IMR-90 (cell line): ENCODE results near the gene CALY. TPM values are rescaled to one million over a fixed set of nuclear protein-coding genes. Genes with fewer than 3 reads are reported as not detected.

Experiments
- ATAC-seq: fragments of 200-7000 bp; cut with Tn5 transposase; 2 replicates; pipeline ENCODE4 v1.9.1; 2020; ENCODE audit warnings: low read depth, mild to moderate bottlenecking, moderate library complexity
- BruUV-seq: library from RNA; stranded (reverse); fragments of 400-500 nt; replicated peaks from 2 replicates; lab custom pipeline; 2021; lab: Mats Ljungman, UMichigan
- CTCF ChIA-PET: fragments of 300-600 bp; formaldehyde crosslinking; extraction: SDS; loops from one replicate; lab custom pipeline; 2021; ENCODE audit warnings: antibody characterized with exemption; lab: Yijun Ruan, JAX
- POLR2A ChIA-PET: fragments of 300-600 bp; sonication (Branson Sonifier 250); formaldehyde crosslinking; loops from one replicate; lab custom pipeline; 2022; ENCODE audit warnings: antibody characterized with exemption; ENCODE audit not compliant: unreplicated experiment; lab: Charles Lee
- DNase-seq: peaks from one replicate; pipeline ENCODE4 v3.0.0; 2013
- H2AFZ ChIP-seq: replicated peaks from 2 replicates; pipeline ENCODE3; 2013; ENCODE audit warnings: low read length, mild to moderate bottlenecking; ENCODE audit not compliant: poor library complexity
- H2AK5ac ChIP-seq: 2 replicates; pipeline ENCODE4 v1.6.1; 2013; ENCODE audit warnings: low read depth, low read length, inconsistent platforms
- H2AK9ac ChIP-seq: replicated peaks from 2 replicates; pipeline ENCODE3; 2013; ENCODE audit warnings: mild to moderate bottlenecking, low read depth, low read length, moderate library complexity; ENCODE audit not compliant: poor library complexity
- H2BK120ac ChIP-seq: 2 replicates; pipeline ENCODE4 v1.6.1; 2013; ENCODE audit warnings: low read depth, low read length, inconsistent platforms
- H2BK15ac ChIP-seq: 3 replicates; pipeline ENCODE4 v1.6.1; 2013; ENCODE audit warnings: low read depth, low read length, inconsistent platforms
- H2BK20ac ChIP-seq: 2 replicates; pipeline ENCODE4 v1.6.1; 2013; ENCODE audit warnings: low read depth, mild to moderate bottlenecking, inconsistent platforms, low read length, moderate library complexity
- H2BK5ac ChIP-seq: 2 replicates; pipeline ENCODE4 v1.6.1; 2013; ENCODE audit warnings: mild to moderate bottlenecking, low read depth, low read length, inconsistent platforms; ENCODE audit not compliant: poor library complexity, severe bottlenecking
- H3K14ac ChIP-seq: replicated peaks from 2 replicates; pipeline ENCODE4 v1.6.1; 2013; ENCODE audit warnings: low read depth, low read length, inconsistent platforms
- H3K18ac ChIP-seq: 2 replicates; pipeline ENCODE4 v1.6.1; 2013; ENCODE audit warnings: low read depth, low read length, control low read depth
- H3K23ac ChIP-seq: 2 replicates; pipeline ENCODE4 v1.6.1; 2013; ENCODE audit warnings: low read depth, low read length, inconsistent platforms
- H3K27ac ChIP-seq: 2 replicates; pipeline ENCODE4 v1.5.1; 2013; ENCODE audit warnings: mild to moderate bottlenecking, control low read depth, low read length; ENCODE audit not compliant: insufficient read depth
- H3K27me3 ChIP-seq: 2 replicates; pipeline ENCODE4 v1.6.1; 2013; ENCODE audit warnings: low read length; ENCODE audit not compliant: control insufficient read depth, insufficient read depth
- H3K36me3 ChIP-seq: 2 replicates; pipeline ENCODE4 v1.6.1; 2013; ENCODE audit warnings: low read length, mixed read lengths; ENCODE audit not compliant: control insufficient read depth, insufficient read depth
- H3K4ac ChIP-seq: 2 replicates; pipeline ENCODE4 v1.6.1; 2013; ENCODE audit warnings: low read depth, low read length, inconsistent platforms
- H3K4me1 ChIP-seq: 2 replicates; pipeline ENCODE4 v1.6.1; 2013; ENCODE audit warnings: low read length, mixed read lengths; ENCODE audit not compliant: control insufficient read depth, insufficient read depth
- H3K4me2 ChIP-seq: 2 replicates; pipeline ENCODE4 v1.6.1; 2013; ENCODE audit warnings: low read depth, mild to moderate bottlenecking, control low read depth, low read length, moderate library complexity
- H3K4me3 ChIP-seq: 2 replicates; pipeline ENCODE4 v1.5.1; 2013; ENCODE audit warnings: low read depth, mild to moderate bottlenecking, control low read depth, low read length, moderate library complexity; ENCODE audit not compliant: insufficient read depth
- H3K56ac ChIP-seq: 2 replicates; pipeline ENCODE4 v1.6.1; 2013; ENCODE audit warnings: low read length, inconsistent platforms; ENCODE audit not compliant: insufficient read depth; ENCODE audit errors: extremely low read depth
- H3K79me1 ChIP-seq, 2 experiments: 2 replicates each; pipeline ENCODE4 v1.6.1; 2013; ENCODE audit warnings: low read length in 2 of 2, inconsistent platforms in 1 of 2, low read depth in 1 of 2
- H3K9ac ChIP-seq: 2 replicates; pipeline ENCODE4 v1.6.1; 2013; ENCODE audit warnings: low read depth, low read length, control low read depth
- H3K9me1 ChIP-seq: 2 replicates; pipeline ENCODE4 v1.6.1; 2013; ENCODE audit warnings: low read length, inconsistent platforms; ENCODE audit not compliant: insufficient read depth
- H3K9me3 ChIP-seq: 2 replicates; pipeline ENCODE4 v1.6.1; 2013; ENCODE audit warnings: low read length; ENCODE audit not compliant: control insufficient read depth, insufficient read depth
- H4K20me1 ChIP-seq: 2 replicates; pipeline ENCODE4 v1.6.1; 2013; ENCODE audit warnings: low read length, inconsistent platforms; ENCODE audit not compliant: insufficient read depth
- H4K5ac ChIP-seq: 2 replicates; pipeline ENCODE4 v1.6.1; 2013; ENCODE audit warnings: mild to moderate bottlenecking, low read depth, low read length, control low read depth
- H4K8ac ChIP-seq, 2 experiments: 2 replicates each; pipeline ENCODE4 v1.6.1; 2013; ENCODE audit warnings: low read depth in 2 of 2, low read length in 2 of 2, control low read depth in 1 of 2, inconsistent platforms in 1 of 2
- H4K91ac ChIP-seq: 2 replicates; pipeline ENCODE4 v1.6.1; 2013; ENCODE audit warnings: low read depth, low read length, inconsistent platforms; ENCODE audit not compliant: insufficient read depth
- FOS ChIP-seq: fragments of 150-350 bp; IDR thresholded peaks from 2 replicates; pipeline ENCODE4 v1.6.1; 2016; ENCODE audit warnings: low read depth, low read length
- MAZ ChIP-seq: IDR thresholded peaks from 2 replicates; pipeline ENCODE4 v1.6.1; 2012; ENCODE audit warnings: low read depth, mild to moderate bottlenecking, low read length, improper control_type of control experiment, moderate library complexity, borderline replicate concordance
- RAD21 ChIP-seq: IDR thresholded peaks from 2 replicates; pipeline ENCODE4 v1.6.1; 2012; ENCODE audit warnings: low read length, improper control_type of control experiment
- WGBS, 2 experiments: methylation state at CpG; one replicate each; pipeline versions ENCODE4 v1.1.5 to v1.1.7; 2013; ENCODE audit warnings: missing lambda C conversion rate in 2 of 2; ENCODE audit not compliant: insufficient read length in 1 of 2; ENCODE audit errors: extremely low coverage in 2 of 2; 5-methylcytosine and 5-hydroxymethylcytosine counted together
- dilution Hi-C: fragments of 300-500 bp; cut with HindIII; formaldehyde crosslinking; loops from one replicate; pipeline ENCODE4 v1.14.3; 2018; ENCODE audit warnings: low sequenced_read_pairs; ENCODE audit not compliant: unreplicated experiment
- in situ Hi-C: fragments of 300-500 bp; cut with MboI; formaldehyde crosslinking; loops from 3 replicates; pipeline ENCODE4 v1.14.3; 2019; ENCODE audit warnings: low sequenced_read_pairs, inconsistent platforms, mixed read lengths
- intact Hi-C: fragments of 100-400 bp; cut with micrococcal nuclease; formaldehyde crosslinking; loops from 2 replicates; pipeline ENCODE4 v1.10.0; 2022
- polyA plus RNA-seq, 3 experiments: library from polyadenylated mRNA; depleted of rRNA; stranded (reverse); fragments of >200 nt; gene quantifications; 2 replicates each; pipeline ENCODE4 v1.2.3, GENCODE V29; 2012; ENCODE audit warnings: low replicate concordance in 1 of 3
- total RNA-seq: library from RNA; depleted of rRNA; stranded (reverse); fragments of >200 nt; gene quantifications from 2 replicates; pipeline ENCODE4 v1.2.3, GENCODE V29; 2012

The CALY gene
- total and polyA plus RNA-seq, 2 of the 4 experiments (the other 2 are of a cell fraction), result 0.34 TPM; not detected in 1

- intact Hi-C loops (loop anchor here (10.0 kb wide), 2 partner anchors 49 to 199 kb away; partner anchors contain the start of genes CYP2E1, ECHS1 and PAOX), dilution Hi-C loops (no loop called here), in situ Hi-C loops (loop anchor here (10.0 kb wide), 1 partner anchor 169 kb away; no protein-coding TSS in a partner anchor)
- peak overlapping the region; percentile 72 for H2AK9ac ChIP-seq
- no peak overlapping the region for H2BK15ac ChIP-seq
- H4K5ac ChIP-seq, result no peak overlapping the region
- H3K18ac ChIP-seq, result no peak overlapping the region
- ChIA-PET POLR2A (no interaction called here), CTCF (no interaction called here)
- no TSS peak for BruUV-seq
- H3K9me1 ChIP-seq, result 0 out of 2 replicates have a peak, but pooled peaks cover 6% of the 10 kb centered on the region
- H3K27me3 ChIP-seq, result peaks cover 16% of the 10 kb centered on the region
- TF ChIP-seq MAZ (0 out of 2 replicates have a peak, but pooled peaks have one; percentile 59), FOS (no peak), RAD21 (no peak)
- no peak overlapping the region for H3K27ac ChIP-seq
- H3K79me1 ChIP-seq, result no peaks in the 10 kb centered on the region
- peaks cover 18% of the 10 kb centered on the region for H3K4me1 ChIP-seq
- no peak overlapping the region for H3K23ac ChIP-seq
- 0 out of 2 replicates have a peak, but pooled peaks cover 3% of the 10 kb centered on the region for H4K20me1 ChIP-seq
- H3K4me2 ChIP-seq, result peak overlapping the region; percentile 50; the same call in 1 of the 2 replicates
- no peak overlapping the region for H3K56ac ChIP-seq
- ATAC-seq (peak; percentile 7; the same call in 1 of the 2 replicates), DNase-seq (no peak)
- no peak overlapping the region for H2BK20ac ChIP-seq
- no peaks in the 10 kb centered on the region for H3K36me3 ChIP-seq
- H3K9me3 ChIP-seq, result no peaks in the 10 kb centered on the region
- H2BK120ac ChIP-seq, result no peak overlapping the region
- no peak overlapping the region for H4K91ac ChIP-seq
- H2AK5ac ChIP-seq, result no peak overlapping the region
- 0 out of 4 replicates have a peak overlapping the region, but pooled peaks of 1 of the 2 experiments have one; percentile 25 for H4K8ac ChIP-seq
- peak overlapping the region; percentile 86 for H2AFZ ChIP-seq
- peak overlapping the region; percentile 40; the same call in 1 of the 2 replicates for H3K9ac ChIP-seq
- WGBS, 2 experiments, result 7% methylated on average over 47 of the region's 91 CpGs; no CpG with 5 or more reads in 1 of the 2 experiments
- H3K4ac ChIP-seq, result no peak overlapping the region
- H3K14ac ChIP-seq, result no peak overlapping the region
- no peak overlapping the region for H2BK5ac ChIP-seq
- peak overlapping the region; percentile 48 for H3K4me3 ChIP-seq
Observed at GRCh38 chr10:133325440-133326222, 11.1 kb downstream of the CALY start.
